Measurements from ENCODE around the gene LRP1B.

Gene LRP1B

DNA sequence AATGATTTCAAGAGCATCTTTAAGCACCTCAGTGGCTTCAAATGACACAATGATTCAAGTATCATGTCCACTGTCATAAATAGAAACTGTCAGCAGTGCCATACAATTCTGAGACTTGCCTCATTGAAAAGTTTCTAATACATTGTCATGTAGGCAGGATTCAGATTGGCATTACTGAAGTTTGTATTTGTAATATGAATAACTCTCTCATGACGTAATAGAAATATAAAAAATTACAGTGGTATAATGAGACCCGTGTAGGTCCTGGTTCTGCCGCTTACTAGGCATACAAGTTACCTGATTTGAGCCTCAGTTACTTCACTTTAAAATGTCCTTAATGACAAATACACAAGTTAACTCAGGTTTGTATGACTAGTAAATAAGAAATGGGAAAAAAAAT, 1814.5 kb downstream of the LRP1B start:
- no peak overlapping the region for H3K9ac ChIP-seq (ENCODE audit: low read length)

DNA sequence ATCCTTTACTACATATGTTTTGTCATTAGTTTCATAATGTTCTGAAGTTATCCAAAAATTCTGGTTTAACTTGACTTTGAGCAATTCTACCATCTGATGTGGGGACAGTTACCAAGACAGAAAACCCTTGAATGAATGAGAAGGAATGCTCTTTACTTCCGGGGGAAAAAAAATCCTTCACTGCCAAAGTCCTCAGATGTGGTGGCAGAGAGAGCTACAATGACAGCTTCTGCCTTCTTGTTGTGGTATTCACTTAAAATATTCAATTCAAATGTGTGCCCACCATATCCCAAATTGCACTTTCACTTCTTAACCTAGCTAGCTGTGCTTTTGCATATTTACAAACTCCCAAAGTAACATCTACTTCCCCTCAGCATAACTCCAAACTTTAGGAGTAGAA, 1818.9 kb downstream of the LRP1B start:
- Histone ChIP-seq H2AFZ (ENCODE audit: low read length) (no peak overlapping the region), H3K4me3 (ENCODE audit: low read depth, low read length, poor library complexity, severe bottlenecking) (no peak overlapping the region), H3K4me2 (ENCODE audit: low read length) (no peak overlapping the region), H3K4me1 (ENCODE audit: insufficient read depth, low read length, severe bottlenecking) (no peaks in the 10 kb centered on the region), H3K9ac (ENCODE audit: low read length) (no peak overlapping the region), H3K9me2 (ENCODE audit: low read depth, low read length) (no peaks in the 10 kb centered on the region), H3K79me2 (ENCODE audit: insufficient read depth, low read length) (no peaks in the 10 kb centered on the region), H4K20me1 (ENCODE audit: insufficient read depth, low read length) (no peaks in the 10 kb centered on the region), H3K27ac (ENCODE audit: low read depth, low read length, poor library complexity, severe bottlenecking) (no peak overlapping the region), H3K9me3 (ENCODE audit: low read length) (no peaks in the 10 kb centered on the region), H3K27me3 (ENCODE audit: insufficient read depth, low read length) (no peaks in the 10 kb centered on the region), H3K36me3 (ENCODE audit: insufficient read depth, low read length) (no peaks in the 10 kb centered on the region), H3F3A (ENCODE audit: insufficient read depth, low read length) (no peaks in the 10 kb centered on the region)
- no peak for TF ChIP-seq EZH2 (IDR thresholded peaks at IDR 0.05; ENCODE audit: borderline replicate concordance, low read length)
- TF ChIP-seq, protein P1, sequence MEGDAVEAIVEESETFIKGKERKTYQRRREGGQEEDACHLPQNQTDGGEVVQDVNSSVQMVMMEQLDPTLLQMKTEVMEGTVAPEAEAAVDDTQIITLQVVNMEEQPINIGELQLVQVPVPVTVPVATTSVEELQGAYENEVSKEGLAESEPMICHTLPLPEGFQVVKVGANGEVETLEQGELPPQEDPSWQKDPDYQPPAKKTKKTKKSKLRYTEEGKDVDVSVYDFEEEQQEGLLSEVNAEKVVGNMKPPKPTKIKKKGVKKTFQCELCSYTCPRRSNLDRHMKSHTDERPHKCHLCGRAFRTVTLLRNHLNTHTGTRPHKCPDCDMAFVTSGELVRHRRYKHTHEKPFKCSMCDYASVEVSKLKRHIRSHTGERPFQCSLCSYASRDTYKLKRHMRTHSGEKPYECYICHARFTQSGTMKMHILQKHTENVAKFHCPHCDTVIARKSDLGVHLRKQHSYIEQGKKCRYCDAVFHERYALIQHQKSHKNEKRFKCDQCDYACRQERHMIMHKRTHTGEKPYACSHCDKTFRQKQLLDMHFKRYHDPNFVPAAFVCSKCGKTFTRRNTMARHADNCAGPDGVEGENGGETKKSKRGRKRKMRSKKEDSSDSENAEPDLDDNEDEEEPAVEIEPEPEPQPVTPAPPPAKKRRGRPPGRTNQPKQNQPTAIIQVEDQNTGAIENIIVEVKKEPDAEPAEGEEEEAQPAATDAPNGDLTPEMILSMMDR (IDR thresholded peaks at IDR 0.05; ENCODE audit: low read length), result no peak

More for the DNA sequence above, 1814.5 kb downstream of the LRP1B start:
- Histone ChIP-seq H3K36me3 (ENCODE audit: insufficient read depth, low read length) (no peaks in the 10 kb centered on the region), H3K79me2 (ENCODE audit: insufficient read depth, low read length) (no peaks in the 10 kb centered on the region), H3K27me3 (ENCODE audit: insufficient read depth, low read length) (no peaks in the 10 kb centered on the region), H3K9me3 (ENCODE audit: low read length) (no peaks in the 10 kb centered on the region), H3K4me3 (ENCODE audit: low read depth, low read length, poor library complexity, severe bottlenecking) (no peak overlapping the region), H2AFZ (ENCODE audit: low read length) (no peak overlapping the region), H3F3A (ENCODE audit: insufficient read depth, low read length) (no peaks in the 10 kb centered on the region), H3K9me2 (ENCODE audit: low read depth, low read length) (no peaks in the 10 kb centered on the region), H4K20me1 (ENCODE audit: insufficient read depth, low read length) (no peaks in the 10 kb centered on the region), H3K27ac (ENCODE audit: low read depth, low read length, poor library complexity, severe bottlenecking) (no peak overlapping the region), H3K4me2 (ENCODE audit: low read length) (no peak overlapping the region), H3K4me1 (ENCODE audit: insufficient read depth, low read length, severe bottlenecking) (no peaks in the 10 kb centered on the region)
- TF ChIP-seq, protein P1 (IDR thresholded peaks at IDR 0.05; ENCODE audit: low read length), result no peak
- TF ChIP-seq EZH2 (IDR thresholded peaks at IDR 0.05; ENCODE audit: borderline replicate concordance, low read length), result no peak

DNA sequence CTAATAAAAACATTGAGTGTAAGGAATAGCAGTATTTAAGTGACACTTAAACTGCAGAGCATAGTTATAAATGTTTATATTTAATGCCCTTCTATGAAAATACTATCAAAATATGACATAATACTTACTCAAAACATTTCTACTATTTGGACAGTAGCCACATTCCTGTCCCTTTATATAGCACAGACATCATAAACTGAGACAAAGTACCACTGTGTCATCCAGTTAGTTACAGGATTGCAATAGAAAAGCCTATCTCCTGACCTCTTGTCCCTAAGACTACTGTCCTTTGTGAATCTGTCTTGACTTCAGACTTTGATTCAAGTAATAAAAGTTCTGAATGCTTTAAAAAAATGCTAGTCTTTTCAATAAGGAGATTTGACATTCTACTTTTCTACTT, 1822.1 kb downstream of the LRP1B start:
- no peak overlapping the region for H3K4me3 ChIP-seq (ENCODE audit: low read depth, low read length, poor library complexity, severe bottlenecking)
- TF ChIP-seq, protein P1 (IDR thresholded peaks at IDR 0.05; ENCODE audit: low read length), result no peak
- no peak for TF ChIP-seq EZH2 (IDR thresholded peaks at IDR 0.05; ENCODE audit: borderline replicate concordance, low read length)
- H3K9me3 ChIP-seq (ENCODE audit: low read length), result no peaks in the 10 kb centered on the region
- H3K4me1 ChIP-seq (ENCODE audit: insufficient read depth, low read length, severe bottlenecking), result no peaks in the 10 kb centered on the region
- H2AFZ ChIP-seq (ENCODE audit: low read length), result no peak overlapping the region
- no peak overlapping the region for H3K4me2 ChIP-seq (ENCODE audit: low read length)
- H3K9me2 ChIP-seq (ENCODE audit: low read depth, low read length), result no peaks in the 10 kb centered on the region
- H3K27me3 ChIP-seq (ENCODE audit: insufficient read depth, low read length), result no peaks in the 10 kb centered on the region
- H3K9ac ChIP-seq (ENCODE audit: low read length), result no peak overlapping the region
- no peaks in the 10 kb centered on the region for H3K36me3 ChIP-seq (ENCODE audit: insufficient read depth, low read length)
- H3K79me2 ChIP-seq (ENCODE audit: insufficient read depth, low read length), result no peaks in the 10 kb centered on the region
- no peaks in the 10 kb centered on the region for H4K20me1 ChIP-seq (ENCODE audit: insufficient read depth, low read length)
- no peaks in the 10 kb centered on the region for H3F3A ChIP-seq (ENCODE audit: insufficient read depth, low read length)
- H3K27ac ChIP-seq (ENCODE audit: low read depth, low read length, poor library complexity, severe bottlenecking), result no peak overlapping the region
